NCI-H146 treated with DMSO at 0.1 percent for 48 hours (cell line): ENCODE results near the gene TTC21B.
"Not testable (repeated sequence)": the region's sequence is repeated elsewhere in the genome, so short reads cannot be mapped to it uniquely, and the experiment has no call there.

Experiments
- DNase-seq: peaks from one replicate; lab custom pipeline; 2025; ENCODE audit not compliant: unreplicated experiment; lab: John Stamatoyannopoulos, UW

The TTC21B gene

DNA sequence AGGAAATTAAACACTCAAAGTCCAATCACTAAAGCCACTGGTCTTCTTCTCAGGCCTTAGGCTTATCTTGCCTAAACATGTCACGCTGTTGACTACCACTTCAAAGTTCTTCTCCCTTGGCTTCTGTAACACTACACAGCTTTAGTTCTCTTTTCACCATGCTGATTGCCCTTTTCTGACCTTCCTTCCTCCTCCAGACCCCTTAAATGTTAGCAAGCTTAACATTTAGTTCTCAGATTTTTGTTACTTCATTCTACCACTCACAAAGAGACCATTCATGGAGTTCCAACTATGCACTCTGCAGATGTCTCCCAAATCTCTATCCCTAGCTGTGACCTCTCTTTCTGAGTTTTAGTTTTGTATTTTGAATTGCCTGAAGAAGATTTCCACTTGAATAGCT lies 64.4 kb downstream of the TTC21B start:
- DNase-seq = no peak

DNA sequence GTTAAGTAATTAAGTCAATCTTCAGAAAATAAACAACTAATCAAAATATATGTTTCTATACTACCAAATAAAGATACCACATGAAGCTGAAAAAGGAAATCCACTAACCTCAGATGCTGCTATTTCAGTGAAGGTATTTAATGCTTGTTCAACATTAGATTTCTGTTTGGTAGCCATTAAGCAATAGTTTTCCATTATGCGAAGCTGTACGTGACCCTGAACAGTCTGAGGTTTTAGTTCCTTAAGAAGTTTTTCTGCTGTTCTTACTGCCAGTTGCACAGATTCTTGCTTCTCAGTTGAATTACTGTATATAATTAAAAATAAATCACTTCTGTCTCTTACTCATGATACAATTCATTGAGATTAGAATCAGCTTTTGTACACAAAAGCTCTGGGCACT lies 65.4 kb downstream of the TTC21B start:
- DNase-seq = no peak

GRCh38 chr2:165886487-165887146 lies 67.0 kb downstream of the TTC21B start:
- no peak for DNase-seq

GRCh38 chr2:165877565-165878550 lies 75.7 kb downstream of the TTC21B start:
- no peak for DNase-seq

GRCh38 chr2:165876712-165877111 lies 76.9 kb downstream of the TTC21B start:
- DNase-seq = no peak

DNA sequence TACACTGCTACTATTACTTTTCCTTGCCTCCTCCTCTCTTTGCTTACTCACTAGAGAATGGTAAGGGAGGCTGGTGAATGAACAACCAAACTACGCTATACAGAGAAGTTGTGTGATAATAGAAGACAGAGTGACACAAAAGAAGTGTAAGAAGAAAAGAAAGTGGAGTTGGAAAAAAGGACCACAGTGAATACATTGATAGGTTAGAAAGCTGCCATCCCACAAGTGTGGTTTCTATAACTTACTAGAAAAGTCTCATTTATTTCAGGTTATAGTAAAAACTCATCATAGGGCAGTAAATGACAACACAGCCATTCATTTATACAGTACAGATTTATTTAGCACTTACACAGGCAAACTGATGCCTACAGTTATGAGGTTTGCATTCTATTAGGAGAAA lies 77.3 kb downstream of the TTC21B start:
- no peak for DNase-seq

DNA sequence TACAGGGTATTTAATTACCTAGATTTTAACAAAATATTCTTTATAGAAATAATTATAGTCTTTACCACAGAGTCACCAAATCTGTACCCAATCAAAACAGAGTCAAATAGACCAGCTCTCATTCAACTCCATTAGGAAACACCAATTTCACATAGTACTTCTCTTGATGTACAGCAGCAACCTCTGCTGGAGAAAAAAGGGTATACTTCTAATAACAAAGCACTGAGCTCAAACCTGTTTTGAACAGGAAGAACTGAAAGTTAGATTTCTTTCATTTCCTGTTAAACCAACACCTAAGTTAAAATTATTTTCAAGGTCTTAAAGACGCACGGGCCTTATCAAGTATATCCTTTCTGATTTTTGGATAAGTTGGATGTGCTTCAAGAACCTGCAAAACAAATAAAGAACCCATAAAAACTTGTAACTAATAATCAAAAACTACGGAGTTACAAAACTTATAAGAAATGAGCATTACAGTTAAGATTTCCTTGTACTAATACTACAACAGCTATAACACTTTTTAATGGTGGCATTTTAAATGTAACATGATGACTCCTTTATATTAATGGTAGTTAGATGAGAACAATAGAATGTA lies 79.0 kb downstream of the TTC21B start:
- peak; percentile 51 for DNase-seq

GRCh38 chr2:165872101-165872791 lies 81.3 kb downstream of the TTC21B start:
- DNase-seq = no peak

- DNase-seq = no peak
Observed at GRCh38 chr2:165871025-165871424, 82.6 kb downstream of the TTC21B start.

DNA sequence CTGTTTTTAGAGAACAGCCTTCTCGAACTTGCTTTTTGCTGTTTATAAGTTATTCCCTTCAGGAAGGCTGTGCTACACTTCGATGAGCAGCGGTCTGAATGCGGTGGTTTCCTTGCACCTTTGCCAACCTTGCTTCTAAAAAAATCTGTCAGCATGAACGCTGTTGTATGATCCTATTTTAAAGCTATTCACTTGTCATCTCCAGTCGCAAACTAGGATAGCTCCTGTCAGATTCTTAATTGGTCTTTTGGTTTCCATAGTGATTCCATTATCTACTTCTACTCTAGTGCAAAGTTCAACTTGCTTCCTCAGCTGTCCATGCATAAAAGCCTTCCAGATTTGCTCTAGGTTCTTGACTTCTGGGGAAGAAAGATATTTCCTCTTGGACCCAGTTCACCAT lies 83.2 kb downstream of the TTC21B start:
- peak; percentile 11 for DNase-seq

DNA sequence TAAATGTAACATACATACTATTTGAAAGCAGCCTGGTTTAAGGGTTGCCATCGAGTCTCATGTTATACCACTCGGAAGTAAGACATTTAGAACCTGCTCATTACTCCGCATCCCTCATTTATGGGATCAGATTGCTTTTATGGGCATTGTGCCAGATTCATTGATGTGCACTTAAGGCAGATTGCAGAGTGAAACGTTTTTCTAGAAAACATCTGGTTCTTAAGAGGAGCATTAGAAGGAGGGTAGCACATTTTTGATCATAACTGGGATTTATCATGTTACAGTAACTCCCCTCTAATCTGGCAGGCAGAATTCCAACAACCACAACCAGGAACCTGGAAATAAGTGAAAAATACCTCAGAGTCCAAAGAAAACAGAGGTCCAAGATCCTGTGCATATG lies 85.4 kb downstream of the TTC21B start:
- no peak for DNase-seq

GRCh38 chr2:165864296-165864695 lies 89.3 kb downstream of the TTC21B start:
- DNase-seq = no peak

GRCh38 chr2:165863810-165864261 lies 89.7 kb downstream of the TTC21B start:
- no peak for DNase-seq

- DNase-seq = not testable (repeated sequence)
Observed at GRCh38 chr2:165861083-165861482, 92.5 kb downstream of the TTC21B start.

GRCh38 chr2:165859723-165860122 lies 93.9 kb downstream of the TTC21B start:
- not testable (repeated sequence) for DNase-seq

- no peak for DNase-seq
Observed at GRCh38 chr2:165857876-165858275, 95.7 kb downstream of the TTC21B start.

GRCh38 chr2:165852394-165852793 lies 101.2 kb downstream of the TTC21B start:
- DNase-seq = no peak

- no peak for DNase-seq
Observed at GRCh38 chr2:165847001-165847400, 106.6 kb downstream of the TTC21B start.

DNA sequence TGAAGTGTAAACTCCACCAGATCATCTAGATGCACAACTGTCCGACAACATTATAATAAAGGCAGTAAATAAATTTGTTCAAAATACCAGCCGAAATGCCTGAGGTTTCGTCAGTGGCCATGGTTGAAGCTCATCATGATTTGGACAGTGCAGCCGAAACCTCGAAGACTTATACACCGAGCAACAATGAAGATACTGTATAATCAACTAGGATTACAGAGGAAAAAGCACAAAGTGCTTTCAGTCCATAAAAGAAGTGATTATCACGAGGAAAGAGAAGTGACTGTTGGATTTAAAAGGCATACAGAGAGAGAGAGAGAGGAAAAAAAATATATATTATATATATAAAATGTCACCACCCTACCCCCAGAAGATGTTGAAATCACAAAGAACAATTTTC lies 107.5 kb downstream of the TTC21B start:
- no peak for DNase-seq

- DNase-seq = no peak
Observed at GRCh38 chr2:165844216-165844615, 109.4 kb downstream of the TTC21B start.

- peak; percentile 63 for DNase-seq
Observed at GRCh38 chr2:165843351-165843750, 110.2 kb downstream of the TTC21B start.
